ENCODE results near the gene GABRA1.

The GABRA1 gene

GRCh38 chr5:161847941-161848391 is at the start of gene GABRA1:
GABRA1 (plus strand) TSS chr5:161848120; CDS start chr5:161850811, 2,691 bp downstream.
- DNase-seq (ENCODE audit: low spot score), result no peak

- no peak for DNase-seq (ENCODE audit: low spot score)
These were observed 48.6 kb upstream of the GABRA1 start for GRCh38 chr5:161799316-161799715.

- DNase-seq (ENCODE audit: low spot score), result no peak
These were observed 43.7 kb upstream of the GABRA1 start for GRCh38 chr5:161804263-161804662.

GRCh38 chr5:161846746-161847145 is 1.2 kb upstream of the GABRA1 start:
- DNase-seq (ENCODE audit: low spot score), result no peak

- DNase-seq (ENCODE audit: low spot score), result no peak
These were observed 473 bp upstream of the GABRA1 start for GRCh38 chr5:161847447-161847846.

- no peak for DNase-seq (ENCODE audit: low spot score)
These were observed 2.6 kb downstream of the GABRA1 start for GRCh38 chr5:161850491-161850890.

- no peak for DNase-seq (ENCODE audit: low spot score)
These were observed 3.9 kb downstream of the GABRA1 start for GRCh38 chr5:161851691-161852299.

- DNase-seq (ENCODE audit: low spot score), result no peak
These were observed 9.4 kb downstream of the GABRA1 start for GRCh38 chr5:161857358-161857757.

- DNase-seq (ENCODE audit: low spot score), result no peak
These were observed 15.3 kb downstream of the GABRA1 start for GRCh38 chr5:161863259-161863658.

- no peak for DNase-seq (ENCODE audit: low spot score)
These were observed 15.9 kb downstream of the GABRA1 start for GRCh38 chr5:161863811-161864210.

GRCh38 chr5:161865510-161865909 is 17.6 kb downstream of the GABRA1 start:
- no peak for DNase-seq (ENCODE audit: low spot score)

GRCh38 chr5:161889971-161890370 is 42.1 kb downstream of the GABRA1 start:
- no peak for DNase-seq (ENCODE audit: low spot score)

- no peak for DNase-seq (ENCODE audit: low spot score)
These were observed 47.6 kb downstream of the GABRA1 start for GRCh38 chr5:161895514-161895913.

GRCh38 chr5:161897033-161897432 is 49.1 kb downstream of the GABRA1 start:
- DNase-seq (ENCODE audit: low spot score), result no peak

GRCh38 chr5:161899590-161899989 is 51.7 kb downstream of the GABRA1 start:
- no peak for DNase-seq (ENCODE audit: low spot score)

- no peak for DNase-seq (ENCODE audit: low spot score)
These were observed 53.1 kb downstream of the GABRA1 start for GRCh38 chr5:161900981-161901380.

GRCh38 chr5:161921781-161922180 is 73.9 kb downstream of the GABRA1 start:
- no peak for DNase-seq (ENCODE audit: low spot score)

GRCh38 chr5:161924270-161924669 is 76.3 kb downstream of the GABRA1 start:
- no peak for DNase-seq (ENCODE audit: low spot score)

GRCh38 chr5:161925960-161926359 is 78.0 kb downstream of the GABRA1 start:
- DNase-seq (ENCODE audit: low spot score), result no peak

GRCh38 chr5:161934486-161934885 is 86.6 kb downstream of the GABRA1 start:
- no peak for DNase-seq (ENCODE audit: low spot score)

GRCh38 chr5:161944974-161945373 is 97.1 kb downstream of the GABRA1 start:
- DNase-seq (ENCODE audit: low spot score), result no peak

GRCh38 chr5:161946911-161947310 is 99.0 kb downstream of the GABRA1 start:
- no peak for DNase-seq (ENCODE audit: low spot score)

Measured in hematopoietic multipotent progenitor cell treated with erythropoietin and hydrocortisone succinate and interleukin-3 and kit ligand, for 17 days (in vitro differentiated cells).